ENCODE results near the gene SPDYE17.
"Not testable (repeated sequence)": the region's sequence is repeated elsewhere in the genome, so short reads cannot be mapped to it uniquely, and the experiment has no call there.

- TF ChIP-seq SMC3 (IDR thresholded peaks at IDR 0.05; ENCODE audit: low read depth, low read length) = not testable (repeated sequence)
- TF ChIP-seq, protein P1, sequence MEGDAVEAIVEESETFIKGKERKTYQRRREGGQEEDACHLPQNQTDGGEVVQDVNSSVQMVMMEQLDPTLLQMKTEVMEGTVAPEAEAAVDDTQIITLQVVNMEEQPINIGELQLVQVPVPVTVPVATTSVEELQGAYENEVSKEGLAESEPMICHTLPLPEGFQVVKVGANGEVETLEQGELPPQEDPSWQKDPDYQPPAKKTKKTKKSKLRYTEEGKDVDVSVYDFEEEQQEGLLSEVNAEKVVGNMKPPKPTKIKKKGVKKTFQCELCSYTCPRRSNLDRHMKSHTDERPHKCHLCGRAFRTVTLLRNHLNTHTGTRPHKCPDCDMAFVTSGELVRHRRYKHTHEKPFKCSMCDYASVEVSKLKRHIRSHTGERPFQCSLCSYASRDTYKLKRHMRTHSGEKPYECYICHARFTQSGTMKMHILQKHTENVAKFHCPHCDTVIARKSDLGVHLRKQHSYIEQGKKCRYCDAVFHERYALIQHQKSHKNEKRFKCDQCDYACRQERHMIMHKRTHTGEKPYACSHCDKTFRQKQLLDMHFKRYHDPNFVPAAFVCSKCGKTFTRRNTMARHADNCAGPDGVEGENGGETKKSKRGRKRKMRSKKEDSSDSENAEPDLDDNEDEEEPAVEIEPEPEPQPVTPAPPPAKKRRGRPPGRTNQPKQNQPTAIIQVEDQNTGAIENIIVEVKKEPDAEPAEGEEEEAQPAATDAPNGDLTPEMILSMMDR (IDR thresholded peaks at IDR 0.05) = not testable (repeated sequence)
Observed at GRCh38 chr7:76999474-77000107, 32.6 kb downstream of the SPDYE17 start.
